SK-N-SH treated with all-trans-retinoic acid at 6 μM for 48 hours (cell line): Measurements from ENCODE around the gene CRELD2.
A peak's percentile ranks its signal among the peaks of the same experiment; 100 is the strongest.

ENCODE experiments used
- ARNTL ChIP-seq: fragments of 450-650 bp; formaldehyde crosslinking; IDR thresholded peaks from 2 replicates; pipeline ENCODE4 v1.5.0; 2020; ENCODE audit warnings: low read depth, mild to moderate bottlenecking, moderate library complexity, borderline replicate concordance
- CSRNP3 ChIP-seq: fragments of 250-450 bp; sonication (Bioruptor Pico); IDR thresholded peaks from 2 replicates; pipeline ENCODE4 v1.5.1; 2021; ENCODE audit warnings: mild to moderate bottlenecking, moderate library complexity
- ESRRG ChIP-seq: fragments of 250-450 bp; sonication (Bioruptor Pico); IDR thresholded peaks from 2 replicates; pipeline ENCODE4 v1.6.1; 2021; ENCODE audit warnings: mild to moderate bottlenecking
- ISL1 ChIP-seq: fragments of 250-450 bp; sonication (Bioruptor Pico); IDR thresholded peaks from 2 replicates; pipeline ENCODE4 v2.1.2; 2022; ENCODE audit warnings: mild to moderate bottlenecking, moderate library complexity
- PATZ1 ChIP-seq: fragments of 250-450 bp; sonication (Bioruptor Pico); IDR thresholded peaks from 2 replicates; pipeline ENCODE4 v1.8.0; 2020; ENCODE audit warnings: mild to moderate bottlenecking, moderate library complexity, borderline replicate concordance
- PPARA ChIP-seq: fragments of 250-450 bp; sonication (Bioruptor Pico); IDR thresholded peaks from 2 replicates; pipeline ENCODE4 v1.5.0; 2020; ENCODE audit warnings: mild to moderate bottlenecking, borderline replicate concordance
- RARB ChIP-seq: fragments of 250-450 bp; sonication (Bioruptor Pico); IDR thresholded peaks from 2 replicates; pipeline ENCODE4 v1.8.0; 2021; ENCODE audit warnings: mild to moderate bottlenecking, moderate library complexity
- TSHZ2 ChIP-seq: fragments of 250-450 bp; sonication (Bioruptor Pico); IDR thresholded peaks from 2 replicates; pipeline ENCODE4 v1.5.0; 2020; ENCODE audit warnings: mild to moderate bottlenecking, moderate library complexity
- ZC3H10 ChIP-seq: fragments of 250-450 bp; sonication (Bioruptor Pico); IDR thresholded peaks from 2 replicates; pipeline ENCODE4 v1.5.1; 2021; ENCODE audit warnings: mild to moderate bottlenecking, moderate library complexity
- ZNF565 ChIP-seq: fragments of 450-650 bp; formaldehyde crosslinking; conservative IDR thresholded peaks from 2 replicates; pipeline ENCODE4 v1.5.0; 2020; ENCODE audit warnings: low read depth, mild to moderate bottlenecking, moderate library complexity
- ZNF8 ChIP-seq: fragments of 450-650 bp; formaldehyde crosslinking; IDR thresholded peaks from 2 replicates; pipeline ENCODE4 v1.5.0; 2020; ENCODE audit warnings: mild to moderate bottlenecking, moderate library complexity
- TF ChIP-seq, protein P1 (sequence below): fragments of 250-450 bp; sonication (Bioruptor Pico); IDR thresholded peaks from 2 replicates; pipeline ENCODE4 v1.8.0; 2021; ENCODE audit warnings: low read depth, mild to moderate bottlenecking, moderate library complexity, borderline replicate concordance

- no peak for TF ChIP-seq PPARA (CRISPR knock-in tag)
- TF ChIP-seq ESRRG (CRISPR knock-in tag) = no peak
- TF ChIP-seq CSRNP3 (CRISPR knock-in tag) = no peak
- no peak for TF ChIP-seq ZNF565
- TF ChIP-seq ISL1 (CRISPR knock-in tag) = no peak
- TF ChIP-seq PATZ1 (CRISPR knock-in tag) = peak; percentile 96; the same call in 1 of the 2 replicates
- no peak for TF ChIP-seq ZC3H10
- TF ChIP-seq RARB (CRISPR knock-in tag) = no peak
- TF ChIP-seq ARNTL (CRISPR knock-in tag) = no peak
- TF ChIP-seq ZNF8 = no peak
- TF ChIP-seq, protein P1, sequence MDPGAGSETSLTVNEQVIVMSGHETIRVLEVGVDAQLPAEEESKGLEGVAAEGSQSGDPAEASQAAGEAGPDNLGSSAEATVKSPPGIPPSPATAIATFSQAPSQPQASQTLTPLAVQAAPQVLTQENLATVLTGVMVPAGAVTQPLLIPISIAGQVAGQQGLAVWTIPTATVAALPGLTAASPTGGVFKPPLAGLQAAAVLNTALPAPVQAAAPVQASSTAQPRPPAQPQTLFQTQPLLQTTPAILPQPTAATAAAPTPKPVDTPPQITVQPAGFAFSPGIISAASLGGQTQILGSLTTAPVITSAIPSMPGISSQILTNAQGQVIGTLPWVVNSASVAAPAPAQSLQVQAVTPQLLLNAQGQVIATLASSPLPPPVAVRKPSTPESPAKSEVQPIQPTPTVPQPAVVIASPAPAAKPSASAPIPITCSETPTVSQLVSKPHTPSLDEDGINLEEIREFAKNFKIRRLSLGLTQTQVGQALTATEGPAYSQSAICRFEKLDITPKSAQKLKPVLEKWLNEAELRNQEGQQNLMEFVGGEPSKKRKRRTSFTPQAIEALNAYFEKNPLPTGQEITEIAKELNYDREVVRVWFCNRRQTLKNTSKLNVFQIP (CRISPR knock-in tag) = no peak
- TF ChIP-seq TSHZ2 (CRISPR knock-in tag) = no peak
Measured at GRCh38 chr22:49936018-49936972, 17.9 kb downstream of the CRELD2 start.
